ENCODE data around the gene NDUFS3.

- no peak for TF ChIP-seq POLR2A (IDR thresholded peaks at IDR 0.05; ENCODE audit: low read depth, low read length)
- TF ChIP-seq TAF1 (IDR thresholded peaks at IDR 0.05; ENCODE audit: low read depth, low read length): no peak
- TF ChIP-seq SPI1 (IDR thresholded peaks at IDR 0.05; ENCODE audit: low read depth, low read length): no peak
- TF ChIP-seq POLR2AphosphoS5 (IDR thresholded peaks at IDR 0.05; ENCODE audit: low read depth, low read length): no peak
These were observed 7.4 kb downstream of the NDUFS3 start, which contains the start of gene FAM180B for GRCh38 chr11:47586098-47586855.
